ENCODE results near the gene STAC3. TPM values are rescaled to one million over a fixed set of nuclear protein-coding genes. Genes with fewer than 3 reads are reported as not detected.

STAC3 gene
- total and polyA plus RNA-seq, 9 of the 15 experiments (the other 6 are each of a cell fraction or from before 2014, with no cell fraction given) = 0.45 to 6.4 (median 3.3) TPM

DNA sequence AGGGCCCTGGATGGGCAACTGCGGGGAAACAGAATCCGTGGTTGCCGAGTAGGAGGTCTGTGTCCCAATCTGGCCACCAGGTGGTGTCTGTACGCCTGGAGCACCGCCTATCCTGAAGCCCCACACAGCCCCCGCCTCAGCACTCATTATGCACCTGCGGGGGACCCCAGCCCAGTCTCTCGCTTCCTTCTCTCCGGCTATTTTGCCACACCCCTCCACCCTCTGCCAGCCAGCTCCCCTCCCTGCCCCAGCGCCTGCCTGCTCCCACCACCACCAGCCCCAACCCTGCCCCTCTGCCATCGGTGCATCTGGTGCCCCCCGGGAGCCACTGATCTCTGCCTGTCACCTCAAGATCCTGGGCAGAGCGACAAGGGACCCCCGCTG is 36.6 kb downstream of the STAC3 start (continued):
- TF ChIP-seq, protein P1, sequence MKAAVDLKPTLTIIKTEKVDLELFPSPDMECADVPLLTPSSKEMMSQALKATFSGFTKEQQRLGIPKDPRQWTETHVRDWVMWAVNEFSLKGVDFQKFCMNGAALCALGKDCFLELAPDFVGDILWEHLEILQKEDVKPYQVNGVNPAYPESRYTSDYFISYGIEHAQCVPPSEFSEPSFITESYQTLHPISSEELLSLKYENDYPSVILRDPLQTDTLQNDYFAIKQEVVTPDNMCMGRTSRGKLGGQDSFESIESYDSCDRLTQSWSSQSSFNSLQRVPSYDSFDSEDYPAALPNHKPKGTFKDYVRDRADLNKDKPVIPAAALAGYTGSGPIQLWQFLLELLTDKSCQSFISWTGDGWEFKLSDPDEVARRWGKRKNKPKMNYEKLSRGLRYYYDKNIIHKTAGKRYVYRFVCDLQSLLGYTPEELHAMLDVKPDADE (conservative IDR thresholded peaks at IDR 0.05; ENCODE audit: control insufficient read depth, low read depth, low read length) = no peak
- TF ChIP-seq MYBL2 (IDR thresholded peaks at IDR 0.05; ENCODE audit: low read depth) = no peak
- no peak for TF ChIP-seq MYBL2 (CRISPR knock-in tag; IDR thresholded peaks at IDR 0.05; ENCODE audit: borderline replicate concordance)
- TF ChIP-seq ZNF263 (CRISPR knock-in tag; IDR thresholded peaks at IDR 0.05; ENCODE audit: borderline replicate concordance) = peak; percentile 55; the same call in 1 of the 2 replicates
- TF ChIP-seq PTBP1 (IDR thresholded peaks at IDR 0.05; ENCODE audit: low read depth, low read length) = no peak
- no peak for TF ChIP-seq PCBP2 (IDR thresholded peaks at IDR 0.05; ENCODE audit: low read depth, low read length, poor library complexity, severe bottlenecking)
- TF ChIP-seq ZNF785 (CRISPR knock-in tag; IDR thresholded peaks at IDR 0.05) = no peak
- TF ChIP-seq, protein P2, sequence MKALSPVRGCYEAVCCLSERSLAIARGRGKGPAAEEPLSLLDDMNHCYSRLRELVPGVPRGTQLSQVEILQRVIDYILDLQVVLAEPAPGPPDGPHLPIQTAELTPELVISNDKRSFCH (CRISPR knock-in tag; IDR thresholded peaks at IDR 0.05) = no peak
- TF ChIP-seq, protein P2 (tag; IDR thresholded peaks at IDR 0.05) = no peak
- TF ChIP-seq, protein P3, sequence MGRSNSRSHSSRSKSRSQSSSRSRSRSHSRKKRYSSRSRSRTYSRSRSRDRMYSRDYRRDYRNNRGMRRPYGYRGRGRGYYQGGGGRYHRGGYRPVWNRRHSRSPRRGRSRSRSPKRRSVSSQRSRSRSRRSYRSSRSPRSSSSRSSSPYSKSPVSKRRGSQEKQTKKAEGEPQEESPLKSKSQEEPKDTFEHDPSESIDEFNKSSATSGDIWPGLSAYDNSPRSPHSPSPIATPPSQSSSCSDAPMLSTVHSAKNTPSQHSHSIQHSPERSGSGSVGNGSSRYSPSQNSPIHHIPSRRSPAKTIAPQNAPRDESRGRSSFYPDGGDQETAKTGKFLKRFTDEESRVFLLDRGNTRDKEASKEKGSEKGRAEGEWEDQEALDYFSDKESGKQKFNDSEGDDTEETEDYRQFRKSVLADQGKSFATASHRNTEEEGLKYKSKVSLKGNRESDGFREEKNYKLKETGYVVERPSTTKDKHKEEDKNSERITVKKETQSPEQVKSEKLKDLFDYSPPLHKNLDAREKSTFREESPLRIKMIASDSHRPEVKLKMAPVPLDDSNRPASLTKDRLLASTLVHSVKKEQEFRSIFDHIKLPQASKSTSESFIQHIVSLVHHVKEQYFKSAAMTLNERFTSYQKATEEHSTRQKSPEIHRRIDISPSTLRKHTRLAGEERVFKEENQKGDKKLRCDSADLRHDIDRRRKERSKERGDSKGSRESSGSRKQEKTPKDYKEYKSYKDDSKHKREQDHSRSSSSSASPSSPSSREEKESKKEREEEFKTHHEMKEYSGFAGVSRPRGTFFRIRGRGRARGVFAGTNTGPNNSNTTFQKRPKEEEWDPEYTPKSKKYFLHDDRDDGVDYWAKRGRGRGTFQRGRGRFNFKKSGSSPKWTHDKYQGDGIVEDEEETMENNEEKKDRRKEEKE (IDR thresholded peaks at IDR 0.05; ENCODE audit: borderline replicate concordance in 1 of 2, control insufficient read depth in 1 of 2, low read depth in 2 of 2, low read length in 1 of 2) = no peak
- TF ChIP-seq SMC3 (conservative IDR thresholded peaks at IDR 0.05; ENCODE audit: insufficient read depth, low read depth, low read length) = peak; percentile 82
- TF ChIP-seq ZNF76 (CRISPR knock-in tag; IDR thresholded peaks at IDR 0.05; ENCODE audit: borderline replicate concordance) = no peak
- TF ChIP-seq, protein P4, sequence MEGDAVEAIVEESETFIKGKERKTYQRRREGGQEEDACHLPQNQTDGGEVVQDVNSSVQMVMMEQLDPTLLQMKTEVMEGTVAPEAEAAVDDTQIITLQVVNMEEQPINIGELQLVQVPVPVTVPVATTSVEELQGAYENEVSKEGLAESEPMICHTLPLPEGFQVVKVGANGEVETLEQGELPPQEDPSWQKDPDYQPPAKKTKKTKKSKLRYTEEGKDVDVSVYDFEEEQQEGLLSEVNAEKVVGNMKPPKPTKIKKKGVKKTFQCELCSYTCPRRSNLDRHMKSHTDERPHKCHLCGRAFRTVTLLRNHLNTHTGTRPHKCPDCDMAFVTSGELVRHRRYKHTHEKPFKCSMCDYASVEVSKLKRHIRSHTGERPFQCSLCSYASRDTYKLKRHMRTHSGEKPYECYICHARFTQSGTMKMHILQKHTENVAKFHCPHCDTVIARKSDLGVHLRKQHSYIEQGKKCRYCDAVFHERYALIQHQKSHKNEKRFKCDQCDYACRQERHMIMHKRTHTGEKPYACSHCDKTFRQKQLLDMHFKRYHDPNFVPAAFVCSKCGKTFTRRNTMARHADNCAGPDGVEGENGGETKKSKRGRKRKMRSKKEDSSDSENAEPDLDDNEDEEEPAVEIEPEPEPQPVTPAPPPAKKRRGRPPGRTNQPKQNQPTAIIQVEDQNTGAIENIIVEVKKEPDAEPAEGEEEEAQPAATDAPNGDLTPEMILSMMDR (IDR thresholded peaks at IDR 0.05 in 2 of 3, conservative IDR thresholded peaks at IDR 0.05 in 1 of 3; ENCODE audit: insufficient read depth in 2 of 3, low read depth in 1 of 3, low read length in 3 of 3) = peak; percentile 83 to 93 (median 85)
- TF ChIP-seq, protein P5, sequence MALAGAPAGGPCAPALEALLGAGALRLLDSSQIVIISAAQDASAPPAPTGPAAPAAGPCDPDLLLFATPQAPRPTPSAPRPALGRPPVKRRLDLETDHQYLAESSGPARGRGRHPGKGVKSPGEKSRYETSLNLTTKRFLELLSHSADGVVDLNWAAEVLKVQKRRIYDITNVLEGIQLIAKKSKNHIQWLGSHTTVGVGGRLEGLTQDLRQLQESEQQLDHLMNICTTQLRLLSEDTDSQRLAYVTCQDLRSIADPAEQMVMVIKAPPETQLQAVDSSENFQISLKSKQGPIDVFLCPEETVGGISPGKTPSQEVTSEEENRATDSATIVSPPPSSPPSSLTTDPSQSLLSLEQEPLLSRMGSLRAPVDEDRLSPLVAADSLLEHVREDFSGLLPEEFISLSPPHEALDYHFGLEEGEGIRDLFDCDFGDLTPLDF (CRISPR knock-in tag; IDR thresholded peaks at IDR 0.05) = no peak
- TF ChIP-seq ARHGAP35 (IDR thresholded peaks at IDR 0.05; ENCODE audit: partially characterized antibody) = no peak
- no peak for TF ChIP-seq RBM34 (IDR thresholded peaks at IDR 0.05; ENCODE audit: borderline replicate concordance, insufficient read depth, low read length)
- peak; percentile 52; the same call in 1 of the 2 replicates for TF ChIP-seq JUND (IDR thresholded peaks at IDR 0.05; ENCODE audit: borderline replicate concordance, low read depth, low read length)
- no peak; the same call in 2 of the 3 replicates for TF ChIP-seq JUND (tag; IDR thresholded peaks at IDR 0.05; ENCODE audit: borderline replicate concordance, low read depth, low read length)
